GM21717 (cell line): ENCODE data around the gene XPR1.
"Not testable (repeated sequence)": the region's sequence is repeated elsewhere in the genome, so short reads cannot be mapped to it uniquely, and the experiment has no call there.

Experiments used
- ATAC-seq: cut with Tn5 transposase; IDR thresholded peaks from one replicate; pipeline ENCODE4 v1.9.1; 2021; ENCODE audit warnings: mild to moderate bottlenecking, moderate library complexity; ENCODE audit not compliant: unreplicated experiment

Gene XPR1

DNA sequence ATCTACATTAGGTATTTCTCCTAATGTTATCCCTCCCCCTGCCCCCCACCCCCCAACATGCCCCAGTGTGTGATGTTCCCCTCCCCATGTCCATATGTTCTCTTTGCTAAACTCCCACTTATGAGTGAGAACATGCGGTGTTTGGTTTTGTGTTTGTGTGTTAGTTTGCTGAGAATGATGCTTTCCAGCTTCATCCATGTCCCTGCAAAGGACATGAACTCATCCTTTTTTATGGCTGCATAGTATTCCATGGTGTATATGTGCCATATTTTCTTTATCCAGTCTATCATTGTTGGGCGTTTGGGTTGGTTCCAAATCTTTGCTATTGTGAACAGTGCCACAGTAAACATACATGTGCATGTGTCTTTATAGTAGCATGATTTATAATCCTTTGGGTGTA is 199.7 kb downstream of the XPR1 start:
- not testable (repeated sequence) for ATAC-seq

DNA sequence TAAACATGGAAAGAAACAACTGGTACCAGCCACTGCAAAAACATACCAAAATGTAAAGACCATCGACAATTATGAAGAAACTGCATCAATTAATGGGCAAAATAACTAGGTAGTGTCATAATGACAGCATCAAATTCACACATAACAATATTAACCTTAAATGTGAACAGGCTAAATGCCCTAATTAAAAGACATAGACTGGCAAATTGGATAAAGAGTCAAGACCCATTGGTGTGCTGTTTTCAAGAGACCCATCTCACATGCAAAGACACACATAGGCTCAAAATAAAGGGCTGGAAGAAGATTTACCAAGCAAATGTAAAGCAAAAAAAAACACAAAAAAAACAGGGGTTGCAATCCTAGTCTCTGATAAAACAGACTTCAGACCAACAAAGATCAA is 201.4 kb downstream of the XPR1 start:
- ATAC-seq: not testable (repeated sequence)

DNA sequence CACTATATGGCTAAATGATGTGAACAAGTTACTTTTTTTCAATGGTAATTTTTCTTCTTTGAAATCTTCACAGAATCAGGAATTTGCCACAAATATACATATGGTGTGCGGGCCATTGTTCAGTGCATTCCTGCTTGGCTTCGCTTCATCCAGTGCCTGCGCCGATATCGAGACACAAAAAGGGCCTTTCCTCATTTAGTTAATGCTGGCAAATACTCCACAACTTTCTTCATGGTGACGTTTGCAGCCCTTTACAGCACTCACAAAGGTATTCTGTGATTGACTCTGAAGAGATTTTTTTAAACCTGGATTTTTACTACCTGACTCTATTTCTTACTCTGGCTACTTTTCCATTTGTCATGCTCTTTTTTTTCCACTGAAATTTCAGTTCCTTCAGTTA is 204.6 kb downstream of the XPR1 start:
- no peak for ATAC-seq

DNA sequence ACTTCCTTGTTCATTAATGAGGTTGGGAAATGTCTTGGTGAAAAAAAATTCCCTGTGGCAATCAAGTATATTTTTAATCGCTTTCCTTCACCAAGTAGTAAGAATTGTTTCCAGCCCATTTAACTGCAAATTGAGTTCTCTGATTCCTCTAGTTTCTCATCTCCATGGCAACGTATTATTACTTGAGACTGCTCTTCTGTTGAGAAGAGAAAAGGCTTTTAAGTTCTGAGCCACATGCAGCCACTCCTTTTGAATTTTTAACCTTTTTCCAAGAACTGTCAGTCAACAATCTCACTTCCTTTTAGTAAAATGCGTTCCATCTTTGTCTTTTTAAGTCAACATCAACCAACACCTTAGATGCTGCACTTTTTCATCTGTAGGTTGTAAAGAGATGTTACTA is 205.2 kb downstream of the XPR1 start:
- ATAC-seq: no peak

DNA sequence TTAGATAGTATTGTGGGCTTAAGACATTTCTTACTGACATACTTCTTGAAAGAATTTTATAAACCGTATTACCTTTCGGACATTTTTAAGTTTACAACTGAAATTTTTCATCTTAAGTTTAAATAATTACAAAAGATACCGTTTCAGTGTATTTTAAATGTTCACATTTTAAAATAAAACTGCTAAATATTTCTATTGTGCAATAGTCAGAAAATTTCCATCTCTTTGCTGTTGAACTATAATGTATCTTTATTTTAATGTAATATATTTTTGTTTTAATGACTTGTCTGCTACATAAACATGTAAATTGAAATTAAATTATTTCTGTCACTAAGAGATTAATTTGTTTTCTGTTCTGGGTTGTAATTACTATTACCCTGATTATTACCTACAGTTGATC is 206.7 kb downstream of the XPR1 start:
- ATAC-seq: no peak

DNA sequence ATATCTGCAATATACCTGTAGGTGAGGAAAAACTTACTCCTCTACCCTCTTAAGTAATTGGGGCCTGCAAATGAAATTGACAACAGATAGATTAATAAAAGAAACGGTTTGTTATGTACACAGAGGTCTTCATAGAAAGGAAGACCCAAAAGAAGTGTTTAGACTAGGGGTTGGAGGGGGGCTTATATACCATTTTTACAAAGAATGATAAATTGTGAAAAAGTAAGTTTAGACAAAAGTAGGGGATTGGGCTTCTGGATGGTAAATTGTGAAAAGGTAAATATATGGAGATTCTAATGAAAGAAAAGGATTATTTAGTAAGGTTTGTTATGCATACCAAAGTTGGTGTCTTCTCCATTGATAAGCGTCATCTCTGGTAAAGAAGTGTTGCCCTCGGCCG is 207.7 kb downstream of the XPR1 start:
- no peak for ATAC-seq

DNA sequence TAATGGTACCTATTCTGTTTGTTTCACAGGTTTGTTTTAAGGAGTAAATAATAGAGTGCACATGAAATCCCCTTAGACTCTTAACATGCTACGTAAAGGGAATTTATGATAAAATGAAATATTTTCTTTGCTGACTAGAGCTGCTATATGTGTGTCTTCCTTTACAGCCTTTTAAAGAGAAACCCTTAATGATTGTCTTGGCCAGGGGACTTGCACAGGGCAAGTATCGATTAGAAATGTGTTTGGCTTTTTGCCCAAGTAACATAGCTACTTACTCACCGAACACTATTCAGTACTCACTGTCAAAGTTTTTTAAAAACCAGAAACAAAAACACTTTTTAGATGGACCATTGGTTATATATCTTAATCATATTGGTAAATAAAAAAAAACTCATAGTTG is 209.6 kb downstream of the XPR1 start:
- ATAC-seq: no peak

DNA sequence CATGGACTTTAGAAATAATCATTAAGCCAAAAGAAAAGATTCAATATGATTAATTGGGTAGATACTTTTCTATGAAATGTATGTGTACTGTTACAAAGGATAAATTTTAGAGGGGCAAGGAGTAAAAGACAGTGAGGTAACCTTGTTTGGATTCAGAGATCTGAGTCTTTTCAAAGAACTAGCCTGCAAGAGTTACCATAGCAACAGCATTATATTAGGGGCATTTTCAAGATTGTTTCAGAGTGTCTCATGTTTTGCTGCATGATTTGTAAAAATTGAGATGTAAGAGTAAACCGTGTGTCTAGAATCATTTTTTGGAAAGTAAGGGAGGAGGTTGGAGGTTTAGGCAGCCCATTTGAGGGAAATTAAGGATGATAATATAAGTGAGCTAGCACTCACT is 210.2 kb downstream of the XPR1 start:
- ATAC-seq: no peak

DNA sequence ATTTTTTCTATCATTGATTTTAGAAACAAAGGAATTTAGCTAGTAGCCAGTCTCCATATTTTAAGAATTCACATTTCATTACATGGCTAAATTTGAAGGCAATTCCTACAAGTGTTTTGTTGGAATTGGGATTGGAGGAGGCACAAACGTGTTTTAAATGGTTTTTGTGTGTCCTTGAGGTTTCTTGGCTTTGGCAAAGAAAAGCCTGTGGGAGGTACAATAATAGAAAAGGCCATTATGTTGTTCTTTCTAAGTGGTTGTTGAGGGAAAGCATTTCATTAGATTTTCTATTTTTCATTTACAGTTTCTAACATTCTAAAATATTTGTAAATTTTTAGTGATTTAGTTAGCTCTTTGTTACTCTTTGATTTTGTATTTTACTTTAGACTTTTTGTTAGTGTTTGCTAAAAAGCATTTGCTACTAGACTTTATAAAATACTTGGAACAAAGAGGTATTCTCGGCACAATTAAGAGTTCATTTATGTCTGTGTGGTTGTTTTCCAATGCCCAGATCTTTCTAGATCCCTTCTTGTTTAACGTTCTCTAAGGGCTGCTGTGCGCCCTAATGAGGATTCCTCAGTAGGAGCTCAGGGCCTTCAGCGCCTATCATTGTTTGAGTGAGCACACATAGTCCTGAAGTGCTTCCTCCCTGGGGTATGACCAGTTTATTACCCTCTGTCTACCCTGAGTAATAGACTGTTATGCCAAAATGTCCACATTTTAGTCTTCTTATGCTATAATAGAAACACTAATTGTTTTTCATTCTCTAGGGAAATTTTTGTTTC is 210.9 kb downstream of the XPR1 start:
- ATAC-seq: no peak

DNA sequence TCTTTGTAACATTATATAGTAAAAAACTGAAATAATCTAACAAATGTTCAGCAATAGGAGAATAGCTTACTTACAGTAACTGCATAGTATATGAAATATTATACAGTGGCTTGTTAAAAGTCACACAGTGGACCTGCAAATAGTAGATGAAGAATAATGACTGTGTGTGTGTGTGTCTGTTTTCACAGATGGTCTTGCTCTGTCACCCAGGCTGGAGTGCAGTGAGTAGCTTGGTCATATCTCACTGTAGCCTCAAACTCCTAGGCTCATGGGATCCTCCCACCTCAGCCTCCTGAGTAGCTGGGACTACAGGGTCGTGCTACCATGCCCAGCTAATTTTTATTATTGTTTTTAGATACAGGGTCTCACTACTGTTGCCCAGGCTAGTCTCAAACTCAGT is 213.5 kb downstream of the XPR1 start:
- ATAC-seq: no peak

DNA sequence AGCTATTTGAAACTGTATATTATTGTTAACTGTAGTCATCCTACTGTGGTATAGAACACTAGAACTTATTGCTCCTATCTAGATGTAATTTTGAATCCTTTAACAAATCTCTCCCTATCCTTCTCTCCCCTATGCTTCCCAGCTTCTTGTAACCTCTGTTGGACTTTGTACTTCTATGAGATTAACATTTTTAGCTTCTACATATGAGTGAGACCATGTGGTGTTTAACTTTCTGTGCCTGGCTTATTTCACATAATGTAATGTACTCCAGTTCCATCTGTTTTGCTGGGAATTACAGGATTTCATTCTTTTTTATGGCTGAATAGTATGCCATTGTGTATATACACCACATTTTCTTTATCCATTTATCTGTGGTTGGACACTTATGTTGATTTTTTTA is 216.4 kb downstream of the XPR1 start:
- ATAC-seq: no peak

DNA sequence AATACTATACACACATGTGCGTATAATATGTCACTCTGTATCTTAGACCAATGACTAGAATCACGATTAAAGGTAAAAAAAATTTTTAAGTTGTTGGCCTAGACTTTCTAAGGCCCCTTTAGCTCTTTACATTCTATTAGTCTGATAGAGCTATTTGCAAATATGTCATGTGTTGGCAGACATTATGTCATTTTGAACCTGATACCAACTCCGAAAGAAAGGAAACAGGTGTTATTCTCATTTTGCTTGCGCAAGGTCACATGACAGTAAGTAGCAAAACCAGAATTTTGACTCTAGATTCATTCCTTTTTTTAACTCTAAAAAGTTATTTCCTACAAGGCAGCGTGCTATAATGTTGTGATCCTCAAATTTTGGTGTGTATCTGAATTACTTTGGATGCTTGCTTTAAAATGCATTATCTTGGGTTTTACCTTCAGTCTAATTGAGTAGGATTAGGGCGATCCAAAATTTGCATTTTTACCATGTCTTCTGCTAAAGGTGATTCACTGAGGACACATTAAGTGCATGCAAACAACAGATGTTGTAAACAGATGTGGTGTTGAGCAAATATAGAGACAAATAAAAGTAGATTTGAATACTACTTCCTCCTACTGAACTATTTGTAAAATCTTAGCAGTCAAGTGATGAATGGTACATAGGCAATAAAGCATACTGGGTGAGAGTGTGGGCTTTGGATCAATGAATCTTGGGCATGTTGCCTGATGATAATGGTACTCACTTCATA is 217.4 kb downstream of the XPR1 start:
- peak; percentile 76 for ATAC-seq

DNA sequence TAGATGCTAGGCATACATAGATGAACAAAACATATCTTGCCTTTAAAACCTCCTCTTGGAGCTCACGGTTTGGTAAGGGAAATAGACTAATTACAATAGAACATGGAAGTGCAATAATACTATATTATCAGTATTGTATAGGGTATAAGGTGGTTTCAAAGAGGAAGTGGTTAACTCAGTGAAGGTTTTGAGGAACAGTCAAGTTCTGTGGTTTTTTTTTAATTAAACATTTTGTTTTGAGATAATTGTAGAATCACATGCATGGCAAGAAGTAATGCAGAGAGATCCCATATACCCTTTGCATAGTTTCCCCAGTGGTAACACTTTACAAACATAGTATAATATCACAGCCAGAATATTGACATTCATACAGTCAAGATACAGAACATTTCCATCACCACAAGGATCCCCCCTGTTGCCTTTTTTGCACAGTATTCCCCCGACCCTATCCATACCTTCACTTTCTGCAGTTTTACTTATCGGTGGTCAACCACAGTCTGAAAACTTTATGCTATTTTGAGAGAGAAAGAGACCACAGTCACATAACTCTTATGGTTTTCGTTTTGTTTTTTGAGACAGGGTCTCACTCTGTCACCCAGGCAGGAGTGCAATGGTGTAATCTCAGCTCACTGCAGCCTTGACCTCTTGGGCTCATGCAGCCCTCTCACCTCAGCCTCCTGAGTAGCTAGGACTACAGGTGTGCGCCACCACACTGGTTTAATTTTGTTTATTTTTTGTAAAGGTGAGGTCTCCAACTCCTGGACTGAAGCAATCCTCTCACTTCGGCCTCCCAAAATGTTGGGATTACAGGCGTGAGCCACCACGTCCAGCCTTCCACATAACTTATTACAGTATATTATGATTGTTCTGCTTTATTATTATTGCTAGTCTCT is 220.4 kb downstream of the XPR1 start:
- ATAC-seq: no peak

DNA sequence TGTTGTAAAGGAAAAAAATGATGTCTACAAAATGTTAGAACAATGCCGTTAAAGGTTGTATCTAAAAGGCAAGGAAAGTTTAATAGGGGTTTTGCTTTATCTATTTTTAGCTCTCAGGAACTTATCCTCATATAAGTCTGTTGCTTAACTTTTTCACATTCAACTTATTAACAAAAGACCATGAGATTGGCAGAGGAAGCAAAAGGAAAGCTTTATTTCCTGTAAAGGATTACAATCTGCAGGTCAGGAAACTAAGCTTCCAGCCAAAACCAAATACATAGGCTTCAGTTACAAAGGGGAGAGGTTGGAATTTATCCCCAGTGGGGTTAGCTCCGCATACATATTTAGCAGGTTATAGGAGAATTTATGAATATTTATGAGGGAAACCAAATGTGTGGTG is 222.2 kb downstream of the XPR1 start:
- no peak for ATAC-seq

DNA sequence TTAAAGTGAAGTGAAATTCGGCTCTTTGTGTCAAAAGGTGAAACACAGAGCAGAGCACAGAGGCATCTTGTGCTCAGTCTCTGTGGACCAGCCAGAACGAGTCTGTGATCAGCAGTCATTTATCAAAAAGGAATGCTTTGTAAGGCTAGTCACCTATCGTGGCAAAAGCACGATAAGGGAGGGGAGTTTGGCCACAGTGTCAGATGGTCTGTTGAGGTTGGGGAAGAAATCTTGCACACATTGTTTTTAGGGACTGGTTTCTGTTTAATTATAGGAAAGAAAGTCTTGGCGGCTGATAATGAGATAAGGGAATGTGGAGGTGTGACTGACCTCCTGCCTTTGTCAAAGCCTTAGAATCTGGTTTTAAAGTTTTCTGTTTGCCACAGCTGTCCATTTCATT is 222.6 kb downstream of the XPR1 start:
- ATAC-seq: no peak

DNA sequence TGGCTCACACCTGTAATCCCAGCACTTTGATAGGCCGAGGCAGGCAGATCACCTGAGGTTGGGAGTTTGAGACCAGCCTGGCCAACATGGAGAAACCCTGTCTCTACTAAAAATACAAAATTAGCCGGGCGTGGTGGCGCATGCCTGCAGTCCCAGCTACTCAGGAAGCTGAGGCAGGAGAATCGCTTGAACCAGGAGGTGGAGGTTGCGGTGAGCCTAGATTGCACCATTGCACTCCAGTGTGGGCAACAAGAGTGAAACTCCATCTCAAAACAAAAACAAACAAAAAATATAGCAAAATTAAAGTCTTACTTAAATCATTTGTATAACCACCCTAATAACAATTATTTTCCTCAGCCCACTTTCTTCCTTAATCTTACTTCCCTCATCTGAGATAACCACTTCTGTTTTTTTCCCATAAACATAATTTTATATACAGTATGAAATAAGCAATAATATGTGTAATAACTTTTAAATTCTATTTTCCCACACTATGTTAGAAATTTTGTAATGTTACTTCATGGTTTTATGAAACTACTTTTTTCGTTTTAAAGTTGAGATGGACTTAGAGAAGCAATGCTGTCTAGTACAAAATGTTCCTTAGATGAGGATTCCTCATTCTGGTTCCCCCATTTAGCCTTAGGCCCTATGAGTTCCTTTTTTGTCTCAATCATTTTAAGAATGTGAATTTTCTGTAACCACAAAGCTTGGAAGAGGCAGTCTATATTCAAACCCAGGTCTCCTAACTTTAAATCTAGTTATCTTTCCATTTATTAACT is 226.3 kb downstream of the XPR1 start:
- not testable (repeated sequence) for ATAC-seq

DNA sequence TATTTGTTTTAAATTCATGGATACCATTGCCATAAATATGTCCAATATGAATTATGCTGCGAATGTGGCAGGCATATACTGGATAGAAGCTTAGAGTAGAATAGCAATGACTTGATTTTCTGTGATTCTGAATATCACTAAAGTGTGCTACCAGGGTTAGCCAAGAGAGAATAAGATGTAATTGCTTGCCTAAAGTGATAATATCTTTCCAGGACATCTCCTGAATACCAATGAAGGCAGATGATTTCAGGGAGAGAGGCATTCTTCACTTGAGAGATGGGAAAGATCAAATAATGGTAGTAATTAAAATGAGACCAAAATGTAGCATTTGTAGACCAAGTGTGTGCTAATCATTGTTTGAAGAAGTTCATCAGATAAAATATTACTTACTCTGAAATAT is 227.5 kb downstream of the XPR1 start:
- no peak for ATAC-seq

DNA sequence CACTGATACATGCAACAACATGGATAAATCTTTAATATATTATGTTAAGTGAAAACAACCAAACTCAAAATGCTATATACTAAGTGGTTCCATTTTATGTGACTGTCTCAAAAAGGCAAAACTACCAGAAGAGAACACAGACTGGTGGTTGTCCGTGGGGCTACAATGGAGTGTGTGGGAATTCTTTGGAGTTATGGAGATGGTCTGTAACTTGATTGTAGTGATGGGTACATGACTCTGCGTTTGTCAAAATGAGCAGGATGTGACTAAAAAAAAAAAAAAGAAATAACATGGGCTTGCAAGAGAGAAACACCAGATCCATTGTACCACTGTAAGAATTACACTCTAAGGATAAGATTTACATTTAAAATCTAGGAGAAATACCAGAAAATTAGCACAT is 228.7 kb downstream of the XPR1 start:
- ATAC-seq: no peak

DNA sequence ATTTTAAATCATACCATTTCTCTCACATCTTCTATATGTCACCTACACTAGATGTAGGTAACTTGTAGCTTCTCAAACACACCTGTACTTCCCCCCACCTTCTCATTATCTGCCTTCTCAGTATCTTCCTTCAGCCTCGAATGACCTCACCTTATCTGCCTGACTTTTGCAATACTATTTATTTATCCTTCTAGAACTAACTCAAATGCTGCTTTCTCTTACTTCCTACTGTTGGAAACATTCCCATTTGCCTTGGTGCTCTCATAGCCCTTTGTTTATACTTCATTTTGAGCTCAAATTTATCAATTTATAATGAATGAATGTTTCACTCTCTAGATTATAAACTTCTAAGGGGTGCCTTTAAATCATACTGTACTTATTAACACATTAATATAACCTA is 230.5 kb downstream of the XPR1 start:
- no peak for ATAC-seq

DNA sequence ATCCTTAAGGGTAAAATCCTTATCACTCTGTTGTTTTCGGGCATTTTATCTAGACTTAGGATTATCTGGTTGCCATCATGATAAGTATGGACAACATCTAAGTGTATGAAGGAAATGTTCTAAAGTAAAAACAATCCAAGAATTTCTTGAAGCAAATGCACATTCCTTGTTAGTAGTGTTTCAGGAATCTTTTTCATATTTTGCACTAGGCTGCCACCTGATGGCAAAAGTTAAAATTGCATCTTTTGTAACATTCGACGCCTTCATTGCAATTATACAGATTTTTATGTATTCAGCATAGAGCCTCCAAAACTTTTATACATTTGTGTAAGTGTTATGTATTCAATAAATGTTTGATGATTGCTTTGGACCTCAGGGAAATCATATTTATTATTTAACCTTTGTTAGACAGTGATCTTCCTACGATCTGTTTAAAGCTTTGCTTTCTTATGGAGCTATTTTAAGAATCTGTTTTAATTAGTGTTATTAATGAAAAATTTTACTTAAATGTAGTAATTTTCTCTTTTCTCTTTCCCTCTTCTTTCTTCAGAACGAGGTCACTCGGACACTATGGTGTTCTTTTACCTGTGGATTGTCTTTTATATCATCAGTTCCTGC is 231.4 kb downstream of the XPR1 start:
- no peak for ATAC-seq
